TTC549 (cell line): ENCODE results near the gene MAPKAPK5.
"Not testable (repeated sequence)": the region's sequence is repeated elsewhere in the genome, so short reads cannot be mapped to it uniquely, and the experiment has no call there.

ENCODE experiments used
- FAIRE-seq: peaks from 2 replicates; lab custom pipeline; 2012; peaks lifted over from hg19 to GRCh38; lab: Jason Lieb, UNC

MAPKAPK5 gene

GRCh38 chr12:111828338-111828979 is 13.6 kb upstream of the MAPKAPK5 start:
- FAIRE-seq = no peak

- not testable (repeated sequence) for FAIRE-seq
These were observed 12.4 kb upstream of the MAPKAPK5 start for GRCh38 chr12:111829635-111830034.

- not testable (repeated sequence) for FAIRE-seq
These were observed 7.2 kb upstream of the MAPKAPK5 start for GRCh38 chr12:111834740-111835386.

- not testable (repeated sequence) for FAIRE-seq
These were observed 6.4 kb upstream of the MAPKAPK5 start for GRCh38 chr12:111835531-111836181.

GRCh38 chr12:111838353-111838752 is 3.7 kb upstream of the MAPKAPK5 start:
- no peak for FAIRE-seq

GRCh38 chr12:111840807-111841206 is 1.2 kb upstream of the MAPKAPK5 start:
- no peak for FAIRE-seq

- FAIRE-seq = no peak
These were observed 735 bp upstream of the MAPKAPK5 start for GRCh38 chr12:111841236-111841749.

GRCh38 chr12:111842556-111843396 is 748 bp downstream of the MAPKAPK5 start:
- FAIRE-seq = no peak

- no peak for FAIRE-seq
These were observed 4.0 kb downstream of the MAPKAPK5 start for GRCh38 chr12:111846016-111846415.

- FAIRE-seq = no peak
These were observed 8.5 kb downstream of the MAPKAPK5 start for GRCh38 chr12:111850526-111850925.

- FAIRE-seq = no peak
These were observed 16.2 kb downstream of the MAPKAPK5 start for GRCh38 chr12:111858186-111858585.

GRCh38 chr12:111858778-111859177 is 16.8 kb downstream of the MAPKAPK5 start:
- no peak for FAIRE-seq

- no peak for FAIRE-seq
These were observed 22.9 kb downstream of the MAPKAPK5 start for GRCh38 chr12:111864913-111865312.

GRCh38 chr12:111867531-111867930 is 25.5 kb downstream of the MAPKAPK5 start:
- no peak for FAIRE-seq

GRCh38 chr12:111868676-111869588 is 26.9 kb downstream of the MAPKAPK5 start:
- no peak for FAIRE-seq

GRCh38 chr12:111869671-111870070 is 27.6 kb downstream of the MAPKAPK5 start:
- FAIRE-seq = no peak

- no peak for FAIRE-seq
These were observed 28.2 kb downstream of the MAPKAPK5 start for GRCh38 chr12:111870216-111870615.

- no peak for FAIRE-seq
These were observed 28.7 kb downstream of the MAPKAPK5 start for GRCh38 chr12:111870706-111871105.

- FAIRE-seq = no peak
These were observed 31.1 kb downstream of the MAPKAPK5 start for GRCh38 chr12:111873113-111873512.

- FAIRE-seq = no peak
These were observed 39.7 kb downstream of the MAPKAPK5 start for GRCh38 chr12:111881716-111882115.
